GM21576 (cell line): ENCODE data around the gene HRC.

ENCODE experiments used
- ATAC-seq: cut with Tn5 transposase; IDR thresholded peaks from one replicate; pipeline ENCODE4 v1.9.1; 2021; ENCODE audit warnings: mild to moderate bottlenecking, moderate library complexity; ENCODE audit not compliant: unreplicated experiment

HRC gene

DNA sequence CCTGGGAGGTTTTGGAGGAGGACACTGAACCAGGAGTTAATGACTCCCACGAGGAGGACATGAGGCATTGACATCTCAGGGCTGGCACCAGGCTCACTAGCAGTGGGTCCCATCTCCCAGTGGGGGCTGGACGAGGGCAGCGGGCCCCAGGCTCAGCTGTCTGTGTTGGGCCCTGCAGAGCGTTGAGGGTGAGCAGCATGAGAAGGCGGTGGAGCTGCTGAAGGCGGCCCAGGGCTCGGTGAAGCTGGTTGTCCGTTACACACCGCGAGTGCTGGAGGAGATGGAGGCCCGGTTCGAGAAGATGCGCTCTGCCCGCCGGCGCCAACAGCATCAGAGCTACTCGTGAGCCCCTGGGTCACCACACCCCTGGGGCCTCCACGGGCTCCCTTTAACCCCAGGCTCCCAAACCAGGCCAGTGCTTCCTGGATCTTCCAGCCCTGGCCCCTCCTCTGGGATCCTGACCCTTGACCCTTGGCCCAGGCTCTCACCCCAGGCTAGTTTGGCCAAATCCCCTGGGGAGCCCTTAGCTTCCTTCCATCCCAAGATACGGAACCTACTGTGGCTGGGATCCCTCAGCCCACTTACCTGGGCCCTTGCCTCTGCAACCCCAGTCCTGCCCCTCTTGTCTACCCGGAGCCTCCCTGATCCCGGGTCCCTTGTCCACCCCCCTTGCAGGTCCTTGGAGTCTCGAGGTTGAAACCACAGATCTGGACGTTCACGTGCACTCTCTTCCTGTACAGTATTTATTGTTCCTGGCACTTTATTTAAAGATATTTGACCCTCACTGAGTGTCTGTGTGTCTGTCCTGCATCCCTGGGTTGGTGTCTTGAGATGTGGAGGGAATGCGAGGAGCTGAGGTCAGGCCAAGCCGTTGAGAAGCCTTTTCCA, 37.3 kb downstream of the HRC start:
- no peak for ATAC-seq

DNA sequence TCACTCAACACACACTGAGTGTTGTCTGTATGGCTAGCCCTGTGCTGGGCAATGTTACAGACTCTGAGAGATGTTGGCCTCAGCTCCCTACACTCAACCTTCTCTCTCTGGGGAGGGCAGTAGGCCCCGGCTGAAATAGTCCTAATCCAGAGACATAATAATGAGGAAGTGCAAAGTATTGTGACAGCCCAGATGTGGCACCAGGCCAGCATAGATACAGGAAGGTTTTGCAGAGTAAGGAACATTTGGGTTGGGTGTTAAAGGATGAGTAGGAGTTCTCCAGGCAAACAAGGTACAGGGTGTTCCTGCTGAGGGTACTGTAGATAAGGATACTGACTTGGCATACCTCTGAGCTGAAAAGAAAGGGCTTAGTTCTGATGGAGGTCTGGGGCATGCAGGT, 38.7 kb downstream of the HRC start:
- no peak for ATAC-seq

DNA sequence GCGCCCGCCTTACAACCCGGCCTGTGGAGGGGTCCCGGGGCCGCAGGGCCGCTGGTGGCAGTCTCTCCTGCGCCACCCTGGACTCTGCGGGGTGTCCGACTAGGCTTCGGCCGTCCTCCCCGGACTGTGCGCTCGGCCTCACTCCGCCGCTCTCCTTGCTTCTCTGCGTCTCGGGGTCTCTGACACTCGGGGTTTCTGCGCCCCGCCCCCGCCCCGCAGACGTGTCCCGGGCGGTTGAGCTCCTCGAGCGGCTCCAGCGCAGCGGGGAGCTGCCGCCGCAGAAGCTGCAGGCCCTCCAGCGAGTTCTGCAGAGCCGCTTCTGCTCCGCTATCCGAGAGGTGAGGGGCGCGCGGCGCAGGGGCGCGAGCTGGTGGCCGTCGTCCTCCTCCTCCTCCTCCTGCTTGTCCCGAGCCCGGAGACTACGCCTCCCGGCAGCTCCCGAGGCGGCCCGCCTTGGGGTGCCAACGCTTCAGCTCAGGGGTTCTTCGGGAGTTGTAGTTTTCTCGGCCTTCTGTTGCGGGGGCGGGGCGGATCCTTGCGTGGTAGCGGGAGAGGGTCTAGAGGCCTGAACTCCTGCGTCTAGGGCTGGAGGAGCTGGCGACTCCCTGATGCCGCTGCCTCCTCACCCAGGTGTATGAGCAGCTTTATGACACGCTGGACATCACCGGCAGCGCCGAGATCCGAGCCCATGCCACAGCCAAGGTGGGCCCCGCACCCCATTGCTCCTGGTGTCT, 40.4 kb downstream of the HRC start:
- ATAC-seq: no peak

DNA sequence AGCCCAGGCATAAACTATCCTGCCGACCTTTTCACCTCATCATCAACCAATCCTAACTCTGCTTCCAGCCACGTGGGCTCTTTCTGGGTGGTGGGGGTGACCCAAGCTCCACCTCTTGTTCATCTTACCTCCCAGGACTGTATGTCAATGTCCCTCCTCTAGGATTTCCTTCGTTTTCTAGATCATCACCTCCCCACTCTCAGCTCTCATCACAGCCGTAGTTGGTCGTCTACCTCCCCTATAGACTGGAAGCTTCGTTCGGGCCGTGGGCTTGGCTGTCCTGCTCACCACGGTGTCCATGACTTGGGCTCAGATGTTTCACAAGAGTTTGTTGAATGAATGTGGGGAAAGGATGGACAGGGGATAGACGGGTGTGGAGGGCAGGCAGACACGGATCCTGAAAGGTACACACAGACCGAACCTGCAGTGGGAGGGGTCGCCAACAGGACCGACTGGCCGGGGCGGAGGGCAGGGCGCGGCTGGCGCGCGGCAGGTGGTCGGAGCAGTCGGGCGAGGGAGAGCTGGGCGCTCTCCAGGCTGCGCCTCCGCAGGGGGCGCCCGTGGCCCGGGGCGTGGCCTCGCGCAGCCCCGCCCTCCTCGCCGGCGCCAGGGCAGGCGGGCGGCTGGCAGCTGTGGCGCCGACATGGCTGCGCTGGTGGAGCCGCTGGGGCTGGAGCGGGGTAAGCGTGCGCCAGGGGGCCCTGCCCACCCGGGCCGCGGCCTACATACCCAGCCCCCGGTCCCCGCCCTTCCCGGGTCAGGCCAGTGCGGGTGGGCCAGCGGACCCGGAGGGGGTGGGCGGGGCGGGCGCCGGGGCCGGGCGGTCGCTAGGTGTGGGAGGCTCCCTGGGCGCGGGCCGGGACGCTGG, 41.2 kb downstream of the HRC start, which contains the start of gene LIN7B:
LIN7B (plus strand) TSS at position 609 of the 868 bp plus-strand sequence; CDS start at position 644, 35 bp downstream.
- ATAC-seq: peak; percentile 50

DNA sequence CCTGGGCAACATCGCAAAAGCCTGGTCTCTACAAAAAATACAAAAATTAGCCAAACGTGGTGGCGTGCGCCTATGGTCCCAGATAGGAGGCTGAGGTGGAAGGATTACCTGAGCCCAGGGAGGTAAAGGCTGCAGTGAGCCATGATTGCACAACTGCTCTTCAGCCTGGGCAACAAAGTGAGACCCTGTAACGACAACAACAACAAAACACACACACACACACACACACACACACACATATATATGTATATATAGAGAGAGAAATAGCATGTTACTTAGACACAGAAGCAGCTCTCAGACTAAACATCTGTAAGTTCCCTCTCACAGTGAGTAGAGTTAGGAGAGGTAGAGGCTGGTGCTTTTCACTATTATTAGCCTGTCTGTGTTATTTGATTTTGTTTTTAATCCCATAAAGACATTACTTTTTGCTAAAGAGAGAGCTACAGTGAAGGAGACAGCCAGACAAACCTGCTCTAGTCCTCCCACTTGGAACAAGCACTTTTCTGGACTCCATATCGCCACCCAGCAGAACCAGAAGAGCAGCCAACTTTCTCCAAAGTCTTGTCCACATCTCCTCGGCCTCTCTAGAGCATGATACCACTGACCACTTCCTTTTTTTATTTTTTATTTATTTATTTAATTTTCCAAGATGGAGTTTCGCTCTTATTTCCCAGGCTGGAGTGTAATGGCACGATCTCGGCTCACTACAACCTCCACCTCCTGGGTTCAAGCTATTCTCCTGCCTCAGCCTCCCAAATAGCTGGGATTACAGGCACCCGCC, 43.8 kb downstream of the HRC start:
- ATAC-seq: no peak

DNA sequence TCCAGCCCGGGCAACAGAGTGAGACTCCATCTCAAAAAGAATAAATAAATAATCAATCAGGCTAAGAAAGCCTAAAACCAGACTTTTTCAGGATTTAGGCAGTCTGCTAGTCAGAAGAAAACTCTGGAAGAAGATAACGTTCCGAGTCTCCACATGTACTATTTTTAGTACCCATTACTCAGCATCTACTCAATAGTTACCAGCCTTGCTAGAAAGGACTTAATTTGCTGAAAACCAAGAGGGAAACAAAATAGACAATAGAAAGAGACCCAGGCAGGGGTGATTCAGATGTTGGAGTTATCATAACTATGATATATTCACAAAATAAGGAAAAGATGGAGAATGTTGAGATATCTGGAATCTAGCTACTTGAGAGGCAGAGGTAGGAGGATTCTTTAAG, 44.6 kb downstream of the HRC start:
- no peak for ATAC-seq

DNA sequence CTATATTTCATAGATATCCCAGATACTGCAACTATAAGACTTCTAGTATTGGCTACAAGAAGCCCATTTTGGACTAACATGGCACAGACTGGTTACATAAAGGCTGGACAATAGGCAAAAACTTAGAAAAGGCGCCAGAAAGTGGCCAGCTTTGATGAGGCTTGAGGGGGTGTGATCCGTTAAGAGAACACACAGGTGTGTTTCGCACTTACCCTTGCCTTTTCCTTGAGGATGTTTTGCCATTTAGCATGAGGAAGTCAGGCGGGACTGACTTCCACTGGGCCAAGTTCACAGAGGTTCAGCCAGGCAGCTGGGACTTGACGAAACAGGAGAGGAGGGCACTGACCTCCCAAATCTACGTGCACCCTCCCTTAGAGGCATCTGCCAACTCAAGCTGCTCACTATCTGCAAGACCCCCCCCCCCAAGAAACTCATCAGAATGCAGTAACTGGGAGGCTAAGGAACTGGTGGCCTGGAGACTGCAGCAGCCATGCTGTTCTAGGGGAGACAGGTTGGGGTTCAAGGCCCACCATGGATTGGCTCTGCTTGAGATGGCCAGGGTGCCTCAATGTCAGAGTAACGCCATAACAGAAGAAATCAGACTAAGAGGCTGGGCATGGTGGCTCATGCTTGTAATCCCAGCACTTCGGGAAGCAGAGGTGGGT, 45.5 kb downstream of the HRC start:
- ATAC-seq: no peak

DNA sequence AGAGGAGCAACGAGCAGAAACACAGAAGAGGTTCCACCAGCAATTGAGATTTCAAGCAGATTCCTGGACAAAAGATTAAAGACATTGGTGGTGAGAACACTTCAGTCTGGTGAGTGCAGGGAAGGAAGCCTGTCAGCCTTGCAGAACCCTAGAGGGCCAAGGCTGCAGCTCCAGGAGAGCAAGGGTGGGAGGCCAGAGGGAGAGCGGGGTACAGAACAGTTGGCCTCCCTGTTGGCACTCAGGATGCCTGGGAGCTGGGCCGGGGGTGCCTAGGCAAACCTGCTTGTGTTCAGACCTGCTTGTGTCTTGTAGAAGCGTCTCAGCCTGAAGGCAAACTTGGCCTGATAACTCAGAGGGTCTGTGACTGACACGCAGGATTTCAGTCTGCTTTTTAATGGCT, 46.1 kb downstream of the HRC start:
- ATAC-seq: no peak

DNA sequence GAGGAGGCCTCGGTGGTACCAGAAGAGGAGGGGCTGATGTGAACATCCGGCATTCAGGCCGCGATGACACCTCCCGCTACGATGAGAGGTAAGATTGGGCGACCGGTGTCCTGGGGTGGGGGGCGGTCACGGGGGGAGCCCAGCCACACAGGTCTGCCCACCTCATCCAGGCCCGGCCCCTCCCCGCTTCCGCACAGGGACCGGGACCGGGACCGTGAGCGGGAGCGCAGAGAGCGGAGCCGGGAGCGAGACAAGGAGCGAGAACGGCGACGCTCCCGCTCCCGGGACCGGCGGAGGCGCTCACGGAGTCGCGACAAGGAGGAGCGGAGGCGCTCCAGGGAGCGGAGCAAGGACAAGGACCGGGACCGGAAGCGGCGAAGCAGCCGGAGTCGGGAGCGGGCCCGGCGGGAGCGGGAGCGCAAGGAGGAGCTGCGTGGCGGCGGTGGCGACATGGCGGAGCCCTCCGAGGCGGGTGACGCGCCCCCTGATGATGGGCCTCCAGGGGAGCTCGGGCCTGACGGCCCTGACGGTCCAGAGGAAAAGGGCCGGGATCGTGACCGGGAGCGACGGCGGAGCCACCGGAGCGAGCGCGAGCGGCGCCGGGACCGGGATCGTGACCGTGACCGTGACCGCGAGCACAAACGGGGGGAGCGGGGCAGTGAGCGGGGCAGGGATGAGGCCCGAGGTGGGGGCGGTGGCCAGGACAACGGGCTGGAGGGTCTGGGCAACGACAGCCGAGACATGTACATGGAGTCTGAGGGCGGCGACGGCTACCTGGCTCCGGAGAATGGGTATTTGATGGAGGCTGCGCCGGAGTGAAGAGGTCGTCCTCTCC, 47.4 kb downstream of the HRC start:
- ATAC-seq: no peak

DNA sequence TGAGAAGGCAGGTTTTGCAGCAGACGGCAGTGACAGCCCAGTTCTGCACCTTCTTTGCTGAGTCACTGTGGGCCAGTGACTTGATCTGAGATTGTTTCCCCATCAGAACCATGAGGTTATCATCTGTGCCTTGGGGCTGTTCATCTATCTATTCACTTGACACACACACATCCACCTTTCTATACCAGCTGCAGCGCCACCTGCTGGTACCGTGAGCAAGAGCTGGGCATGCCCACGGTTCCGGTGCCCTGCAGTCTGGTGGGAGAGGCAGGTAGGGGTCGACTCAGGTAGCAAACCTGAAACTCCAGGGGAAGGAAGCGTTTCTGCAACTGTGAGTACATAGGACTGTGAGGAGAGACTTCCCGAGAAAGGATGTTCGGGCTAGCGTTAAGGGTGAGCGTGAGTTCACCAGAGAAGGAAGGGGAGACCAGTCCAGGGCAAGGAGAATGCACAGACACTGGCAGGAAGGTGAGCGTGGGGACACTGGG, 48.5 kb downstream of the HRC start:
- no peak for ATAC-seq

DNA sequence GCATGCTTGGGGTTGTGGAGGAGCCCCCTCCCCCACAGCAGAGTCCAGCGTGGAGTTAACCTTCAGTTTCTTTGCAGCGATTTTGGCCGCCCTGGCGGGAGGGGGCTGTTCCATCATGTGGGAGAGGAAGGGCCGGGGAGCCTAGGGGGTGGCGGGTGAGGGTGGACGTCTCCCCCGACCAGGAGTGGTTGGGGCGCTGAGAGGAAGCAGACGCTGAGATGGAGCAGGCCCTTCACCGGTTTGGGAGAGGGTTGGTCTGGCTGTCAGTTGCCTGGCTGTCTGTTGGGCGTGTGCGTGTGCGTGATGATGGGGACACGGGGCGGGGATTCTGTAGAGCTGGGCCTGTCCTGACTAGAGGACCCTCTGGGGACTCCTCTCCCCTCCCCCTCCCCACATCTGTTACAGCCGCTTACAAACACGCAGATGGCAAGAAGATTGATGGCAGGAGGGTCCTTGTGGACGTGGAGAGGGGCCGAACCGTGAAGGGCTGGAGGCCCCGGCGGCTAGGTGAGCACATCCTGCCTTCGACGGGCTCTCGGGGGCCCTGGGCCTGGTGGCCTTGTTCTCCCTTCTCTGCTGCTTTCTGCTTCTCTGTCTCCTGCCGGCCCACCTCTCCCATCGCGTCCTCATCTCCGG, 50.8 kb downstream of the HRC start:
- ATAC-seq: no peak

DNA sequence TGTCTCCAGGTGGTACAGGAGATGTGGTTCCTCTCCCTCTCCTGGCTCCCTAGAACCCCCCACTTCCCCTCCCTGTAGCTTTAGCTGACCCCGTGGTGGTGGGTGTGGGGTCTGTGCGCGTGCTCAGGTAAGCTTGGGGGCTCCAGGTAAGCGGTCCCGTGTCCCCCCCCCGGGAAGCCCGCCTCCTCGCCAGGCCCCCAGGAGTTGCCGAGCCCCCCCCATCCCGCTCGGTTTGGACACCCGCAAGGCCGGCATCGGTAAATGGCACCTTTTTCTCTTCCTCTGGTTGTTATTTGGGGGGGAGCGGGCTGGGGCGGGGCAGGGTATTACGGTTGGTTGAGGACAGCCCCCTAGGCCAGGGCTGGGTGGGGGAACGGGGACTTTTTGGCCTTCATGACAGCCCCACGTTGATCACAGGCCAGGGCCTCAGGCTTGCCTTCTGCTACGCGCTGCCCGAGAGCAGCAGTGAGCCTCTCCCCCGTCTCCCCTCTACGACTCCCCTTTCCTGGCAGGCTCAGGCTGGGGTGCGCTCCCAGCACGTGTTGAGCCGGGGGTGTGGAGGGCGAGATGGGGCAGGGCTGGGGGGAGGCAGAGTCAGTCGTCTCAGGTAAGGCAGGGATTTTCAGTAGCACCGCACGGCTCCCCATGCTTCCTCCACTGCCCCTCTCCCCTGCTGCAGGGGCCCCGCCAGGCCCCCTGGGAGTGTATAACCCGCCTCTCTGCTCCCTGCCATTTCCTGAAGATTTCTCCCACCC, 51.7 kb downstream of the HRC start:
- no peak for ATAC-seq

DNA sequence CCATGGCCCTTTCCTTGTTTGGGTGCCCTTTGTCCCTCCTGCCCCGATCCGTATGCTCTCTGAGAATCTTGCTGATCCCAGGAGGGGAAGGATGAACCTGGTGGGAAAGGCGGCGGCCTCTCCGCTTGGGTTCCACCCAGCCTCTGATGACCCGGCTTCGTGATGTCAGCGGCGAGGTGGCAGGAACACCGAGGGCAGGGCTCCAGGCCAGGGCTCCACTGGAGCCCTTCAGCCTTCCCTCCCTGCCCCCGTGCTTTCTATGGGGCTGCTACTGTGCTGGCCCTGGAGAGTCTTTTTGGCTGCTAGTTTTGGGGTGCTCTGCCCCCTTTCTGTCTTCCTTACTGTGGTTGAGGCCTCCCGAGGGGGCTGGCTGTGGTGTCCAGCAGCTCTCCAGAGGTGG, 52.9 kb downstream of the HRC start:
- no peak for ATAC-seq
